GM23248 (cell line): Measurements from ENCODE around the gene CCNJ.
"Not testable (repeated sequence)": the region's sequence is repeated elsewhere in the genome, so short reads cannot be mapped to it uniquely, and the experiment has no call there.

Experiments
- EZH2 ChIP-seq: fragments of 200-600 bp; sonication (generic); IDR thresholded peaks from 2 replicates; pipeline ENCODE4 v1.6.1; 2018; ENCODE audit warnings: antibody characterized with exemption, mild to moderate bottlenecking; ENCODE audit not compliant: insufficient read depth, poor library complexity, severe bottlenecking
- EZH2phosphoT487 ChIP-seq: fragments of 200-600 bp; sonication (generic); IDR thresholded peaks from 2 replicates; pipeline ENCODE4 v1.6.1; 2018; ENCODE audit warnings: antibody characterized with exemption, moderate library complexity, mild to moderate bottlenecking, low read depth; ENCODE audit not compliant: insufficient read depth

GRCh38 chr10:95994376-95994775, 49.0 kb upstream of the CCNJ start:
- TF ChIP-seq EZH2, EZH2phosphoT487: not testable (repeated sequence)
